ENCODE results near the gene SERF2.
A peak's percentile ranks its signal among the peaks of the same experiment; 100 is the strongest.
"Not testable (repeated sequence)": the region's sequence is repeated elsewhere in the genome, so short reads cannot be mapped to it uniquely, and the experiment has no call there.

Gene SERF2

GRCh38 chr15:43794269-43795037 lies 2.3 kb downstream of the SERF2 start:
- no peak for DNase-seq

- DNase-seq = no peak
Observed at GRCh38 chr15:43795197-43795596, 3.1 kb downstream of the SERF2 start.

GRCh38 chr15:43795997-43796396 lies 3.9 kb downstream of the SERF2 start:
- DNase-seq = no peak

- no peak for DNase-seq
Observed at GRCh38 chr15:43796566-43796965, 4.4 kb downstream of the SERF2 start.

GRCh38 chr15:43799209-43799944 lies 7.3 kb downstream of the SERF2 start:
- DNase-seq = no peak

- DNase-seq = no peak
Observed at GRCh38 chr15:43799945-43800285, 7.8 kb downstream of the SERF2 start, which contains the start of gene SERINC4. Gene SERINC4, minus strand, starts transcription at chr15:43800220. Its CDS starts 234 bp downstream, at chr15:43799986.

GRCh38 chr15:43800286-43801141 lies 8.4 kb downstream of the SERF2 start, which contains the start of gene HYPK:
Gene HYPK, plus strand, starts transcription at chr15:43800599. Its CDS starts 24 bp downstream, at chr15:43800623.
- peak; percentile 75 for DNase-seq

- not testable (repeated sequence) for DNase-seq
Observed at GRCh38 chr15:43802676-43803075, 10.6 kb downstream of the SERF2 start.

- no peak for DNase-seq
Observed at GRCh38 chr15:43808435-43808950, 16.4 kb downstream of the SERF2 start.

GRCh38 chr15:43808960-43809678 lies 17.0 kb downstream of the SERF2 start:
- no peak for DNase-seq

- DNase-seq = not testable (repeated sequence)
Observed at GRCh38 chr15:43815064-43815463, 22.9 kb downstream of the SERF2 start.

- no peak for DNase-seq
Observed at GRCh38 chr15:43821505-43821904, 29.4 kb downstream of the SERF2 start.

- DNase-seq = peak; percentile 21
Observed at GRCh38 chr15:43824302-43825246, 32.5 kb downstream of the SERF2 start, which contains the start of gene MFAP1. Gene MFAP1, minus strand, starts transcription at chr15:43824690. Its CDS starts 121 bp downstream, at chr15:43824569.

- not testable (repeated sequence) for DNase-seq
Observed at GRCh38 chr15:43825305-43825704, 33.2 kb downstream of the SERF2 start.

GRCh38 chr15:43826029-43826507 lies 33.9 kb downstream of the SERF2 start:
- no peak for DNase-seq

GRCh38 chr15:43826508-43827341 lies 34.6 kb downstream of the SERF2 start, which contains the start of gene WDR76:
Gene WDR76, plus strand, starts transcription at chr15:43827002. Its CDS starts 31 bp downstream, at chr15:43827033.
- DNase-seq = peak; percentile 60

- DNase-seq = no peak
Observed at GRCh38 chr15:43828061-43828657, 36.0 kb downstream of the SERF2 start.

- DNase-seq = not testable (repeated sequence)
Observed at GRCh38 chr15:43829951-43830540, 37.9 kb downstream of the SERF2 start.

Measured in activated gamma-delta T cell (primary cell).